GM10248 (cell line): ENCODE data around the gene FAM209B.

Experiments
- CTCF ChIA-PET: fragments of 300-600 bp; sonication (Branson Sonifier 250); formaldehyde crosslinking; extraction: SDS; loops from one replicate; lab custom pipeline; 2021; ENCODE audit warnings: antibody characterized with exemption; lab: Yijun Ruan, JAX
- POLR2A ChIA-PET: fragments of 350-650 bp; sonication (Branson Sonifier 250); formaldehyde crosslinking; extraction: SDS; loops from one replicate; lab custom pipeline; 2020; ENCODE audit warnings: antibody characterized with exemption; lab: Yijun Ruan, JAX
- DNase-seq: peaks from one replicate; pipeline ENCODE4 v3.0.0; 2012; ENCODE audit errors: extremely low spot score
- CTCF ChIP-seq: IDR thresholded peaks from 2 replicates; pipeline ENCODE4 v1.5.1; 2012; ENCODE audit warnings: mild to moderate bottlenecking, low read depth; ENCODE audit errors: extremely low read depth, missing control alignments, control extremely low read depth

The FAM209B gene

DNA sequence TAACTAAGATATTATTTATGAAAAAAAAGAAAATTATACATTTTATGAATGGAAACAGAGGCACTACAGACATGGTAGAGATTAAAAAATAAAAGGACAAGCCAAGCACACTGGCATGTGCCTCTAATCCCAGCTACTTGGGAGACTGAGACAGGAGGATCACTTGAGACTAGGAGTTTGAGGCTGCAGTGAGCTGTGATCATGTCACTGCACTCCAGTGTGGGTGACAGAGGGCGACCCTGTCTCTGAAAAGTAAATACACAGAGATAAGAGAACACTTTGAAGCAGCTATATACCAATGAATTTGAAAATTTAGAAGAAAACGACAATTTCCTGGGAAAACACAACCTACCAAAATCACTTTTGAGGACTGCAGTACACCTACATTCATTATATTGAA lies 48.7 kb downstream of the FAM209B start:
- ChIA-PET POLR2A (no interaction called here), CTCF (no interaction called here)
- no peak for TF ChIP-seq CTCF
- no peak for DNase-seq

DNA sequence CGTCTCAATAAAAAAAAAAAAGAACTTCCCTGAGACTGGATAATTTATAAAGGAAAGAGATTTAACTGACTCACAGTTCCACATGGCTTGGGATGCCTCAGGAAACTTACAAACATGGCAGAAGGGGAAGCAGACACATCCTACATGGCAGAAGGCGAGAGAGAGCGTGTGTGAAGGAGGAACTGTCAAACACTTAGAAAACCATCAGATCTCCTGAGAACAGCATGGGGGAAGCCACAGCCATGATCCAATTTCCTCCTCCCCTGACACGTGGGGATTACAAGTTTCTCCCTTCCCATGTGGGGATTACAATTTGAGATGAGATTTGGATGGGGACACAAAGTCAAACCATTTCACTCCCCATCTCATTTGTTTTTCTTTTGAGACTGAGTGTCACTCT lies 49.5 kb downstream of the FAM209B start:
- DNase-seq: no peak
- no peak for TF ChIP-seq CTCF
- ChIA-PET CTCF (no interaction called here), POLR2A (no interaction called here)

GRCh38 chr20:56584916-56585315 lies 51.9 kb downstream of the FAM209B start:
- no peak for TF ChIP-seq CTCF
- no peak for DNase-seq
- CTCF ChIA-PET: no interaction called here

More at GRCh38 chr20:56584916-56585315, 51.9 kb downstream of the FAM209B start:
- POLR2A ChIA-PET: no interaction called here
